ENCODE data around the gene CALCR.

The CALCR gene

GRCh38 chr7:93448176-93448575, 126.3 kb downstream of the CALCR start:
- no peak for DNase-seq (ENCODE audit: low read depth in 4 of 4, low spot score in 1 of 4)

- DNase-seq (ENCODE audit: low read depth in 4 of 4, low spot score in 1 of 4), result no peak
These were observed 127.0 kb downstream of the CALCR start for GRCh38 chr7:93447509-93447908.

- DNase-seq (ENCODE audit: low read depth in 4 of 4, low spot score in 1 of 4), result peak in 3 of 4 experiments; percentile 4 to 10 (median 7)
These were observed 131.9 kb downstream of the CALCR start for GRCh38 chr7:93442478-93443224.

GRCh38 chr7:93435791-93436190, 138.7 kb downstream of the CALCR start:
- no peak for DNase-seq (ENCODE audit: low read depth in 4 of 4, low spot score in 1 of 4)

- DNase-seq (ENCODE audit: low read depth in 4 of 4, low spot score in 1 of 4), result no peak
These were observed 142.4 kb downstream of the CALCR start for GRCh38 chr7:93432130-93432529.

GRCh38 chr7:93430917-93431588, 143.5 kb downstream of the CALCR start:
- no peak for DNase-seq (ENCODE audit: low read depth in 4 of 4, low spot score in 1 of 4)

GRCh38 chr7:93429563-93429962, 145.0 kb downstream of the CALCR start:
- DNase-seq (ENCODE audit: low read depth in 4 of 4, low spot score in 1 of 4), result no peak

GRCh38 chr7:93427107-93427506, 147.4 kb downstream of the CALCR start:
- DNase-seq (ENCODE audit: low read depth in 4 of 4, low spot score in 1 of 4), result no peak

GRCh38 chr7:93426155-93426696, 148.3 kb downstream of the CALCR start:
- DNase-seq (ENCODE audit: low read depth in 4 of 4, low spot score in 1 of 4), result no peak

GRCh38 chr7:93414574-93414973, 159.9 kb downstream of the CALCR start:
- DNase-seq (ENCODE audit: low read depth in 4 of 4, low spot score in 1 of 4), result no peak

GRCh38 chr7:93409324-93409723, 165.2 kb downstream of the CALCR start:
- no peak for DNase-seq (ENCODE audit: low read depth in 4 of 4, low spot score in 1 of 4)

- no peak for DNase-seq (ENCODE audit: low read depth in 4 of 4, low spot score in 1 of 4)
These were observed 167.3 kb downstream of the CALCR start for GRCh38 chr7:93407239-93407638.

GRCh38 chr7:93402944-93403343, 171.6 kb downstream of the CALCR start:
- DNase-seq (ENCODE audit: low read depth in 4 of 4, low spot score in 1 of 4), result no peak

- DNase-seq (ENCODE audit: low read depth in 4 of 4, low spot score in 1 of 4), result no peak
These were observed 174.9 kb downstream of the CALCR start for GRCh38 chr7:93399642-93400041.

- no peak for DNase-seq (ENCODE audit: low read depth in 4 of 4, low spot score in 1 of 4)
These were observed 181.5 kb downstream of the CALCR start for GRCh38 chr7:93392984-93393383.

- no peak for DNase-seq (ENCODE audit: low read depth in 4 of 4, low spot score in 1 of 4)
These were observed 183.9 kb downstream of the CALCR start for GRCh38 chr7:93390660-93391059.

- no peak for DNase-seq (ENCODE audit: low read depth in 4 of 4, low spot score in 1 of 4)
These were observed 192.2 kb downstream of the CALCR start for GRCh38 chr7:93382362-93382761.

GRCh38 chr7:93378131-93378760, 196.3 kb downstream of the CALCR start:
- no peak for DNase-seq (ENCODE audit: low read depth in 4 of 4, low spot score in 1 of 4)

- no peak for DNase-seq (ENCODE audit: low read depth in 4 of 4, low spot score in 1 of 4)
These were observed 198.9 kb downstream of the CALCR start for GRCh38 chr7:93375603-93376002.

Measured in stimulated activated CD4-positive, alpha-beta T cell treated with anti-CD3 and anti-CD28 coated beads, Interleukin-1b, Interleukin-23, amount 100 ng/mL, for 24 hours (primary cell).